GM18526 (cell line): Measurements from ENCODE around the gene CAMK2D.

Experiments
- POLR2A ChIP-seq: IDR thresholded peaks from 3 replicates; pipeline ENCODE4 v1.6.1; 2011; ENCODE audit not compliant: insufficient read length; ENCODE audit errors: extremely low read depth

CAMK2D gene

DNA sequence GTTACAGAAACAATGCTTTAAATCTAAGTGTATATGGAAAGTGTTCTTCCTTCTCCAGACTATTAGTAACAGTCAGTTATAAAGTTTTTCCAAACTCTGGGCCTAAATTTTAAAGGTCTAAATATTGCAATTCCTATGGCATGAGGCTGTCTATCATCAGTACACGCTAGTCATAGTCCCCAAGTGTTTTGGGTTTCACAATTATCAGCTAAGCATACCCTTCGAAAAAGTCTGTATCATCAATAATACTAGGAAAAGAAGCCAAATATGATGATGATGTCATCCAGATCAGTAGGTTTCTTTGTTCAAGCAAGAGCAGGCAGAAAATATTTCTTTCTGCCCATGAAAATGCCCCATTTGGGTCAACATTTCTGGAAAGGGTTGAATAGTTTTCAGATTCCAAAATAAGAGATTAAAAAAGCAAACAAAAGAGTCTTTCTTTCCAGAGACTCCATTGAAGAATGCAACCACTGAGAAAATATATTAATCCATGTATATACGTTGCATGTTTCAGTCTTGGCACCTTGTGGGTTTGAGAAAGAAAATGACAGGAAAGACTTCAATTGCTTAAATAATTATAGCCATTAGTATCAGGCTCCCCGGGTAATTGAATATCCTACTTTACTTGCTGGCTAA lies 173.8 kb downstream of the CAMK2D start:
- TF ChIP-seq POLR2A = no peak

DNA sequence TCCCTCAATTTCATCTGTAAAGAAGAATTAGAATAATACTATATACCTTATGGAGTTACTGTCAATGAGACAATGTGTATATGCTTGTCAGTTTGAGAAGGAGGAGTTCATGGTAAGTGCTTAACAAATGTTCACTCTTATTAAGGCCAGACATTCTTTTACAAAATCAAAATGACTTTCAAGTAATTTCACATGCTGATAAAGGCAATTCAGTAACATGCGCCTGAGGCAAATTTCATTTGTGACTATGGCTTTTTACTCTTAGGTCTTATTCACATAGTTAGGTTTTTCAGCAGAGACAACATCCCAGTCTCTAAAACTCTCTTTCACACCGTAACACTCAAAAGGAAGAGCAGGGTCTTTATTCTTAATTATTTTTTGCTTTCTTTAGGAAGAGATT lies 174.4 kb downstream of the CAMK2D start:
- TF ChIP-seq POLR2A = no peak

DNA sequence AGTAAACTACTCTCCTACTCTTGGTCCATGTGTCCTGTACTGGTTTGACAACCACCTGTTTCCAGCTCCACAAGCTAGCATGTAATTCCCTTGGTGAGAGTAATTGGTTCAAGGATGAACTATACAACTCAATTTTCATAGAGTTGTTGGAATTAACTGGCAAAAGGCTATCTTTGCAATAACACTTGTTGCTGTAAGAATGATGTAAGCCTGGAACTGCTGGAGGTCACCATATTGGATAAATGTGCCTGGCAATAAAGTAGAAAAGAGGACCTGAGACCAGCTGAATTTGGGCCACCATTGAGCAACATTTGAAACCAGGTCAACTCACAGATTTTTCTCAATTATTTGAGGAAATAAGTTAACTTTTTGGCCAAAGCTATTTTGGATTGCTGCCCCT lies 175.5 kb downstream of the CAMK2D start:
- TF ChIP-seq POLR2A = no peak

DNA sequence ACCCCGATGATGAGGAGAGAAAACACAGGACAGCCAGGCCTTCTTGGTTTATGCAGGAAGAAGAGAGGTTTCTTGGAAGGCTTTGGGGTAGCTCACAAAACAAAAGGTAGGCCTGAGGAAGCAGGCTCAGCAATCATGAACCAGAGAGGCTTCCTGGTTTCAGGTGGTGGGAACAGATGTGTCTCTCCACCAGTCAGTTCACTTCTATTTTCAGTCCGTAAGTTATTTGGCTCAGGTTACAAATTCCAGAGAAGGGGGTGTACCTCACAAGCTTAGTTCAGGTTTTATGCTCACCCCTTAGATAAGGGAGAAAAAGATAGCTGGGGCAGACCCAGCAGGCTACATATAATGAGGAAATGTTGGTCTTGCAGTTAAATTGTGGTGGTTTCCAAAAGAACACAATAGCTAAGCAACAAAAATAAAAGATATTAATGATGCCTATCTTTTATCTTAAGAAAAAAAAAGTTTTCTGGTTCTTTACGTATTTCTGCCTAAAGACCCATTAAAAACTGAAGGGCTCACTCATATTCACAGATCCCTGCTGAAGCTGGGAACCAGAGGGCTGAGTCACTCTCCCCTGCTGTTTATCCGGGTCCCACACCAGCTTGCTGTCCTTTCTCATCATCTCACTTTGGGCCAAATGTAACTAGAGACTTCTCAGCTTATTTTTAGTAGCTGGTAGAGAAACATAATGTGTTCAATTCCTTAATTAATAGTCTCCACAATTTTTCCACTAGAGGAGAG lies 177.0 kb downstream of the CAMK2D start:
- no peak for TF ChIP-seq POLR2A

- no peak for TF ChIP-seq POLR2A
Observed at GRCh38 chr4:113582737-113583136, 178.8 kb downstream of the CAMK2D start.

GRCh38 chr4:113579360-113579759 lies 182.2 kb downstream of the CAMK2D start:
- TF ChIP-seq POLR2A = no peak

DNA sequence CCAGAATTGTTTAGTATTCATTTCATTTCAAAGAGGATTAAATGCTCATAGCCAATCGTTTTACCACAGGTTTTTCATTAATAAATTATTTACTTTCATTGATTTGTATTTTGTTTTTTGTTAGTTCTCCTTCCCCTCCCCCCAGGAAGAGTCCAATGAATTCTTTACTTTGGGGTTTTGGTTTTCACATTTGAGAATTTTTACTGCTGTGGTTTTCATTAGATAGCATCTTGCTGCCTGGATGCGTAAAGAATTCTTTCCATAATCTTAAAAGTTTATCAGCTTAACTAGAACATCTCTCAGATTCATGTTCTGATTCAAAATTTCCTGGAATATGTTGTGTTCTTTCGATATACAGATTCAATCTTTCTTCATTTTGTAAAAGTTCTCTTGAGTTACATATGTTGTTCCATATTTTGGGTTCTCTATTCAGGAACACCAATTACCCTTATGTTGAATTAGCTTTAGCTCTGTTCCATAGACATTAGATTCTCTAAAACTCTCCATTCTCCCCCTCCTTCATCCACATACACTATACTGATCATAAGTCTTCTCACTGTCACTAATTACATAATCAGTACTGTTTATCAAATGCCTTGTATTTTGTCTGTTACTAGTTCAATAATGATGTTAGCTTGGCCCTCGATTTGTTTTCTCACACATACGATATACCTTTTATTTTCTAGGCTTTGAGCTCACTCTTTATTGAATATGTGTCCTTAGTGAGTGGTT lies 184.4 kb downstream of the CAMK2D start:
- TF ChIP-seq POLR2A = no peak

DNA sequence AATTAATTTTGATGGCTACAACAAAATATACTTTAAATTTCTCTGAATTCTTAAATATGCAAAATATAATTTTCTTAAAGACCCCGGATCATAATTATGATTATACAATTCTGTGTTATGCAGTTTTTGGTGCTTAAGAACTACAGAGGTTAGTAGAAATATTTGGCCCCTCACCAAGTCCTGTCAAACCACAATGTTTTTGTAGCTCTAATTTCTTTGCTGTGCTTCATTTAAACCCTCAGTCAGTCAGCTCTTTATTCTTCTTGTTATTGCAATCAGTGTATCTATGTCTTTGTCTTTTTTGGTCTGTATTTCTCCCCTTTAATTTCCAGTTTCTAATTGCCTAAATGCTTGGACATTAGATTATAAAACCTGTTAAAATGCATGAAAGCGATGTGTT lies 186.1 kb downstream of the CAMK2D start:
- no peak for TF ChIP-seq POLR2A

DNA sequence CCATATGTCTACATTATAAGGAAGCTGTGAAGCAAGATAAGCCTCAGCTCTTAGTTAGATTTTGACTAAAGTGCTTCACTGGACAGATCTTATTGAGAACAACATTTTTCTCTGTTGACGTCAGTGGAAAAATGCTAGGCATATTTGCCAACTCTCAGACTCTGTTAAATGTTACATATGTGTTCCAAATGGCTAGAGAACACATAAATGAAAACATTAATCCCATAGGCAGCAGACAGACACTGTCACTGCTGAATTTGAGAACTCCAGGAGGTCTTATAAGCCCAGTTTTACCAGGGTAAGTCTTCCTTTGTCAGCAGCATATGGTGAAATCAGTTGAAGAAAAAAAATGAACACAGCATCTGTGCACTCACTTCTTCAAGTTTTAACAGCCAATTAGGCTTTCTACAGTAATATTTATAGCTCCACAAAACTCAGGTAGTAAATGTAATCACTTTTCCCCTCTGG lies 186.9 kb downstream of the CAMK2D start:
- no peak for TF ChIP-seq POLR2A

DNA sequence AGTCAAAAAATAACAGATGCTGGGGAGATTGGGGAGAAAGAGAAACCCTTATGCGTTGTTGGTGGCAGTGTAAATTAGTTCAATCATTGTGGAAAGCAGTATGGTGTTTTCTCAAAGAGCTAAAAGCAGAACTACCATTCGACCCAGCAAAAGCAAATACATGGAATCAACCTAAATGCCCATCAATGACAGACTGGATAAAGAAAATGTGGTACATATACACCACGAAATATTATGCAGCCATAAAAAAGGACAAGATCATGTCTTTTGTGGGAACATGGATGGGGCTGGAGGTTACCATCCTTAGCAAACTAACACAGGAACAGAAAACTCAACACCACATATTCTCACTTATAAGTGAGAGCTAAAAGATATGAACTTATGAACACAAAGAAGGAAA lies 188.9 kb downstream of the CAMK2D start:
- TF ChIP-seq POLR2A = no peak

DNA sequence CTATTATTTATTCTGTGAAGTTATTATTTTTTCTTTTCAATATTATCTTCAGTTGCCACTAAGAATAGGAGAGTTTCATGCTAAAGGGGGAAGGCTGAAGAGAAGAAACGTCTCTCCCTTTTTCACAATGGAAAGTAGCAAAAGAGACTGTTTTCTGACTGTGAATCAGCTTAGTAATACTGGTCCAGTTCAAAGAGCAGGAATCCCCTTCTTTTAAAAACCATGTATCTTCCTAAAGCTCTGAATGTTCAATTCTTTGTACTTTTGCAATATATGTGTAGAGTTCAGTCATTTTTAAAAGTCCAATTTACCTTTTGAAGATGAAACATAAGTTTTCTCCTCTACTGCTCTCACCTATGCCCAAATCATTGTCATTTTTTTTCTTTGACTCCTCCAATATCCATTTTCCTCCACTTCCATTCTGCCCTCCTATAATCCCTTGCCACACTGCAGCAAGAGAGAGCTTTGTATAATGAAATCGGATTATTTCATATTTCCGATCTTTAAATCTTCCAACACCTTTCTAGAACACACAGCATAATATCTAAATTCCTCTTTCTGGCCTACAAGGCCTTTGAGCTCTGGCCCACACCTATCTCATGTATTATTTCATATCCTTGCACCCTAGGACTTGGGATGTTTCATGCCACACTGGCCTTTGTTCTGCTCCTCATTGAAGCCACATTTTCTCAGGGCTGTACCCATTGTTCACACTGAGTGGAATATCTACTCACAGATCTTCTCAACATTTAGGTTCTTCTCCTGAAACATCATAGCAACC lies 195.3 kb downstream of the CAMK2D start:
- TF ChIP-seq POLR2A = no peak

DNA sequence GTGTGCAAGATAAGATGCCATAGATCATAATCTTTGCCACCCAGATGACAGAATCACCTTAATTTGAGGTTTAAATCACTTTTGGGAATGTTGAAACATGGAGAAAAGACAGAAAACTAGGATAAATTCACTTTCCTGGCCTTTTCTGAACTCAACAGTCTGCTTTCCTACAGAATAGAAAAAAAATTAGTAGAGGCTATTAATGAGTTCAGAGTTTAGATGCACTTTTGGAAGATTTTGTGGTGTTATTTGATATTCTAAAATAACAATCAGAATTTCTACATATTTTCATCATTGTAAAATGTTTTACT lies 195.9 kb downstream of the CAMK2D start:
- no peak for TF ChIP-seq POLR2A

DNA sequence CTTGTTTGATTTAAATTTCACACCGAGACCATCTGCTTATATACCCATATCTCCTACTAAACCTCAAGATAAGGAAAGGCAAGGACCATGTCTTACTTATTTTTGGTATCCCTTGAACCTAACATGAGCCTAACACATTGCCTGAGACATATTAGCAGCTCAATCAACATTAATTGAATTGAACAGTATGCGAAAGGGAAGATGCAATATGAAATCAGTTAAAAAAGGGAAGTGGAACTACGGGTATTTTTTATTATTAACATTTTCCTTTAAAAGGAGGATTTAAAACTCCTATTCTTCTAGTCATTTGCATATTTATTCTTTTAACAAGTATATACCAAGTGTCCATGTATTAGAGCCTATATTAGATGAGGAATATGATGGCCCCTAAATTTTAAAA lies 197.0 kb downstream of the CAMK2D start:
- no peak for TF ChIP-seq POLR2A

DNA sequence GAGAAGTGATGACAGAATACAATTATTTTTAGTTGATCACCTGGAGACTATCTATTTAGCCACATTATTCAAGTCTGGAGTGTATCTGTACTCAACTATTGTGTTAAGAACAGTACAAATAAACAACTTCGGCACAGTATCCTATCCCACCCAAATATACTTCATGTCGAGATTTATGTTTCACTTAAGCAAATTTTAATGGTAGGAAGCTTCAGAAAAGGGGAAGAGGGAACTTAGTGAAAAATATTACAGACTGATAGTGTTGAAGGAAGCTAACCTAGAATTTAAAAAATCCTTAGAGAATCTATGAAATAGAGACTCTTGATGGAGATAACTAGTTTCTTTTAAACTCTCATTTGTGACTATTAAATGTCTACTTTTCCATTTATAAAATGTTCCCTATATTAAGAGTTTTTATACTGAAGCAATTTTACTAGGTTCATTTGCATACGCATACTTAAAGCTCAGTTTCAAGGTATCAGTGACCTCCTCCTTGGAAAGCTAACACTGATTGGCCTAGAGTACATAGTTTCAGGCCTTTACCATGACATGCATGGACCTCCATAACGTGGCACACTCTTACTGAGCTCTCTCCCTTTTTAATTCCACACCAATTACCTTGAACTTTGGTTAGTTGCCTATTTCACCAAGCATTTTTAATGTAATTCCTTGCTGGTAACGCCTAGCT lies 197.7 kb downstream of the CAMK2D start:
- TF ChIP-seq POLR2A = no peak

DNA sequence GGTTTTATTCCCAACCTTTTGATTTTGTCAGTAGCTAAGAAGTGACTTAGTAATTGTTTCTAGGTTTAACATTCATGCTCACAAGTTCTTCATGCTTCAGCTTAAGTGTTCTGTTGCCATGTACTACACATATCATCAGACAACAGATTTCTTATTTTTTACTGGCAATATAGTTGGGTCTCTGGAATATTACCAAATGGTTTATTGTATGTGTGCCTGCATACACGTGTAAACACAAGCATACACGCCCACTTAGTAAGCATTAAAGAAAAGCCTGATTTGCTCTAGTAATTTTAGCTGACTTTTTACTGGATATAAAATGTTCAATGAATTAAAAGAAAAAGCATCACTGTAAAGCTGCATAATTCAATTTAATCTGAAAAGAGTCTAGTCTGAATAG lies 199.8 kb downstream of the CAMK2D start:
- no peak for TF ChIP-seq POLR2A

- no peak for TF ChIP-seq POLR2A
Observed at GRCh38 chr4:113561092-113561491, 200.4 kb downstream of the CAMK2D start.

- TF ChIP-seq POLR2A = no peak
Observed at GRCh38 chr4:113560579-113560978, 201.0 kb downstream of the CAMK2D start.
